NT2/D1 (cell line): Measurements from ENCODE around the gene CCDC15.
A peak's percentile ranks its signal among the peaks of the same experiment; 100 is the strongest.

Experiments used
- DNase-seq: peaks from one replicate; pipeline ENCODE4 v3.0.0-alpha.2; 2011; ENCODE audit warnings: low read depth, low spot score
- H3K27me3 ChIP-seq: 2 replicates; pipeline ENCODE4 v1.6.0; 2011; ENCODE audit warnings: mild to moderate bottlenecking; ENCODE audit not compliant: insufficient read length, insufficient read depth
- H3K36me3 ChIP-seq: 2 replicates; pipeline ENCODE4 v1.6.1; 2011; ENCODE audit warnings: mild to moderate bottlenecking, low read length, mixed read lengths; ENCODE audit not compliant: insufficient read depth, insufficient read length
- H3K4me1 ChIP-seq: 2 replicates; pipeline ENCODE4 v1.5.1; 2011; ENCODE audit not compliant: insufficient read depth, insufficient read length
- H3K4me3 ChIP-seq: 2 replicates; pipeline ENCODE4 v1.5.1; 2011; ENCODE audit warnings: low read depth; ENCODE audit not compliant: insufficient read length
- H3K9ac ChIP-seq: 2 replicates; pipeline ENCODE4 v1.6.0; 2011; ENCODE audit warnings: low read depth; ENCODE audit not compliant: insufficient read length
- H3K9me3 ChIP-seq: 2 replicates; pipeline ENCODE4 v1.5.1; 2011; ENCODE audit warnings: mild to moderate bottlenecking, low read length; ENCODE audit not compliant: insufficient read depth
- SUZ12 ChIP-seq: IDR thresholded peaks from 2 replicates; pipeline ENCODE4 v1.6.1; 2011; ENCODE audit not compliant: insufficient read length, insufficient read depth; ENCODE audit errors: extremely low read depth
- YY1 ChIP-seq: IDR thresholded peaks from 2 replicates; pipeline ENCODE4 v1.6.1; 2011; ENCODE audit not compliant: insufficient read length, insufficient read depth
- ZNF274 ChIP-seq: IDR thresholded peaks from 2 replicates; pipeline ENCODE4 v1.6.1; 2011; ENCODE audit warnings: mild to moderate bottlenecking, low read depth, low read length

CCDC15 gene

GRCh38 chr11:124943254-124943616, 10.8 kb upstream of the CCDC15 start:
- Histone ChIP-seq H3K9ac (no peak overlapping the region), H3K9me3 (no peaks in the 10 kb centered on the region), H3K27me3 (no peaks in the 10 kb centered on the region), H3K4me1 (no peaks in the 10 kb centered on the region), H3K36me3 (no peaks in the 10 kb centered on the region), H3K4me3 (no peak overlapping the region)
- TF ChIP-seq YY1 (no peak), SUZ12 (no peak), ZNF274 (no peak)
- no peak for DNase-seq

DNA sequence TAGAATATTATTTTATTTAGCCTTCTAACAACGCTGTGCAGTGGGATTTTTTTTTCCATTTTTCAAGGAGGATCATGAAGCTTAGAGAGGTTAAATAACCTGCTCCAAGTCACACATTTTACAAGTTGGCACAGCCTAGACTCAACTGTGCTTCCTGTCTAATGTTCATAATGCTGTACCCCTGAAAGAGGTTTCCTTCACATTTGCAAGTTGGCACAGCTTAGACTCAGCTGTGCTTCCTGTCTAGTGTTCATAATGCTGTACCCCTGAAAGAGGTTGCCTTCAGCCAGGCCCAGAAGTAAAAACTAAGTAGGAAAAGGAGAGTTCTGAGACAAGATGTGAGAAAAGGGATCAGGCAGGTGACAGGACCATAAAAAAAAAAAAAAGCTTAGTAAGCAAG, 10.3 kb upstream of the CCDC15 start:
- no peak for TF ChIP-seq SUZ12
- no peak for TF ChIP-seq ZNF274
- TF ChIP-seq YY1, result no peak
- H3K4me1 ChIP-seq, result no peaks in the 10 kb centered on the region
- H3K9me3 ChIP-seq, result no peaks in the 10 kb centered on the region
- no peak overlapping the region for H3K9ac ChIP-seq
- no peaks in the 10 kb centered on the region for H3K27me3 ChIP-seq
- H3K4me3 ChIP-seq, result no peak overlapping the region
- no peaks in the 10 kb centered on the region for H3K36me3 ChIP-seq
- DNase-seq, result no peak

GRCh38 chr11:124944565-124944964, 9.4 kb upstream of the CCDC15 start:
- H3K4me1 ChIP-seq, result no peaks in the 10 kb centered on the region
- no peak for DNase-seq
- no peaks in the 10 kb centered on the region for H3K9me3 ChIP-seq
- H3K36me3 ChIP-seq, result no peaks in the 10 kb centered on the region
- H3K27me3 ChIP-seq, result no peaks in the 10 kb centered on the region
- H3K9ac ChIP-seq, result no peak overlapping the region
- no peak overlapping the region for H3K4me3 ChIP-seq
- TF ChIP-seq SUZ12, result no peak
- no peak for TF ChIP-seq YY1
- no peak for TF ChIP-seq ZNF274

DNA sequence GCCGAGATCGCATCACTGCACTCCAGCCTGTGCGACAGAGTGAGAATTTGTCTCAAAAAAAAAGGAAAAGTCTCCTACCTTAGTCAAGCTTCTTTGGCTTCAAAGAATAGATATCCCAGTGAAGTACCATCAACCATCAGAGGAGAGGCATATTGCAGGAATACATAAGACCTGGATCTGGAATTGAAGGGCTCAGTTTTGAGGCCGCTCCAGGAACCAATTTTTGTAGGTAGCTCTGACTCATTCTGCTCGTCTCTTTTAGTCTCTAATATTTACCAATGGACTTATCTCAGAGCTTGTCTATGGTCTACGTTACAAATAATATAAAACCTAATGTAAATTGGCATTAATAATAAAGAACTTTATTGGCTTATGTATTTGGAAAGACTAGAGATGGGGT, 8.2 kb upstream of the CCDC15 start:
- DNase-seq, result no peak
- H3K36me3 ChIP-seq, result no peaks in the 10 kb centered on the region
- no peaks in the 10 kb centered on the region for H3K9me3 ChIP-seq
- no peak overlapping the region for H3K9ac ChIP-seq
- TF ChIP-seq SUZ12, result no peak
- TF ChIP-seq YY1, result no peak
- TF ChIP-seq ZNF274, result no peak
- no peak overlapping the region for H3K4me3 ChIP-seq
- H3K4me1 ChIP-seq, result no peaks in the 10 kb centered on the region
- no peaks in the 10 kb centered on the region for H3K27me3 ChIP-seq

GRCh38 chr11:124946735-124947141, 7.3 kb upstream of the CCDC15 start:
- no peak for DNase-seq
- no peaks in the 10 kb centered on the region for H3K9me3 ChIP-seq
- no peaks in the 10 kb centered on the region for H3K4me1 ChIP-seq
- TF ChIP-seq YY1, result no peak
- TF ChIP-seq SUZ12, result no peak
- no peak for TF ChIP-seq ZNF274
- no peaks in the 10 kb centered on the region for H3K36me3 ChIP-seq
- H3K9ac ChIP-seq, result no peak overlapping the region
- H3K27me3 ChIP-seq, result no peaks in the 10 kb centered on the region
- H3K4me3 ChIP-seq, result no peak overlapping the region

GRCh38 chr11:124950601-124951330, 3.2 kb upstream of the CCDC15 start:
- DNase-seq, result no peak
- H3K4me1 ChIP-seq, result no peaks in the 10 kb centered on the region

GRCh38 chr11:124951341-124951740, 2.7 kb upstream of the CCDC15 start:
- DNase-seq, result no peak
- Histone ChIP-seq H3K9me3 (no peaks in the 10 kb centered on the region), H3K36me3 (no peaks in the 10 kb centered on the region), H3K9ac (no peak overlapping the region), H3K4me3 (no peak overlapping the region), H3K4me1 (no peaks in the 10 kb centered on the region), H3K27me3 (no peaks in the 10 kb centered on the region)
- TF ChIP-seq YY1, result no peak
- TF ChIP-seq SUZ12, result no peak
- no peak for TF ChIP-seq ZNF274

More at GRCh38 chr11:124950601-124951330, 3.2 kb upstream of the CCDC15 start:
- no peaks in the 10 kb centered on the region for H3K27me3 ChIP-seq
- H3K9ac ChIP-seq, result no peak overlapping the region
- H3K36me3 ChIP-seq, result no peaks in the 10 kb centered on the region
- H3K9me3 ChIP-seq, result no peaks in the 10 kb centered on the region
- no peak for TF ChIP-seq YY1
- TF ChIP-seq SUZ12, result no peak
- TF ChIP-seq ZNF274, result no peak
- H3K4me3 ChIP-seq, result no peak overlapping the region

GRCh38 chr11:124954590-124954955, 571 bp downstream of the CCDC15 start:
- H3K9ac ChIP-seq, result peak overlapping the region; percentile 74
- TF ChIP-seq SUZ12, result no peak
- no peak for TF ChIP-seq ZNF274
- TF ChIP-seq YY1, result no peak
- DNase-seq, result no peak

More at GRCh38 chr11:124954590-124954955, 571 bp downstream of the CCDC15 start:
- H3K9me3 ChIP-seq, result no peaks in the 10 kb centered on the region
- H3K36me3 ChIP-seq, result no peaks in the 10 kb centered on the region
- no peaks in the 10 kb centered on the region for H3K27me3 ChIP-seq
- no peaks in the 10 kb centered on the region for H3K4me1 ChIP-seq
- H3K4me3 ChIP-seq, result peak overlapping the region; percentile 73
